ENCODE measurements around the gene CEMIP2.

DNA sequence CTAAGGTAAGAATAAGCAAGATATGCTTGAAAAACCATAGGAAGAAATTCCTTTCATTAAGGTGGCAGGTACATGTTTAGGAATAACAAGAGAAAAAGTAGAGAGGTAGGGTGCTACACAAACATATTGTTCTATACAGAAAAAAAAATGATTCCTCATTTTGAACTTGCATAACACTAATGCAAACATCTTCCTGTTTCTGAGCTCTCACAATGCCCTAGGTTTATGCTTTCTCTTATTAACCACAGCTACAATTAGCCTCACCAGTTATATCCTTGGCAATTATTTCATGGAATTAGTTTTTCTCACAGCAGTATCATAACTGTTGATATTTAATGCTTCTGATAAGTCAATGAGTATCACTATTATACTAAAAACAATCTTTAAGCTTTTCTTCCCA is 20.7 kb downstream of the CEMIP2 start:
- TF ChIP-seq POLR2A (IDR thresholded peaks at IDR 0.05), result no peak
- TF ChIP-seq, protein P1, sequence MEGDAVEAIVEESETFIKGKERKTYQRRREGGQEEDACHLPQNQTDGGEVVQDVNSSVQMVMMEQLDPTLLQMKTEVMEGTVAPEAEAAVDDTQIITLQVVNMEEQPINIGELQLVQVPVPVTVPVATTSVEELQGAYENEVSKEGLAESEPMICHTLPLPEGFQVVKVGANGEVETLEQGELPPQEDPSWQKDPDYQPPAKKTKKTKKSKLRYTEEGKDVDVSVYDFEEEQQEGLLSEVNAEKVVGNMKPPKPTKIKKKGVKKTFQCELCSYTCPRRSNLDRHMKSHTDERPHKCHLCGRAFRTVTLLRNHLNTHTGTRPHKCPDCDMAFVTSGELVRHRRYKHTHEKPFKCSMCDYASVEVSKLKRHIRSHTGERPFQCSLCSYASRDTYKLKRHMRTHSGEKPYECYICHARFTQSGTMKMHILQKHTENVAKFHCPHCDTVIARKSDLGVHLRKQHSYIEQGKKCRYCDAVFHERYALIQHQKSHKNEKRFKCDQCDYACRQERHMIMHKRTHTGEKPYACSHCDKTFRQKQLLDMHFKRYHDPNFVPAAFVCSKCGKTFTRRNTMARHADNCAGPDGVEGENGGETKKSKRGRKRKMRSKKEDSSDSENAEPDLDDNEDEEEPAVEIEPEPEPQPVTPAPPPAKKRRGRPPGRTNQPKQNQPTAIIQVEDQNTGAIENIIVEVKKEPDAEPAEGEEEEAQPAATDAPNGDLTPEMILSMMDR (IDR thresholded peaks at IDR 0.05), result no peak
- no peak for TF ChIP-seq POLR2AphosphoS5 (IDR thresholded peaks at IDR 0.05)
- TF ChIP-seq EP300 (IDR thresholded peaks at IDR 0.05), result no peak
